SH-SY5Y (cell line): Measurements from ENCODE around the gene DGKH.

Source experiments
- GATA2 ChIP-seq: IDR thresholded peaks from 2 replicates; pipeline ENCODE4 v1.6.1; 2011; ENCODE audit warnings: mild to moderate bottlenecking, low read depth, low read length
- GATA3 ChIP-seq: IDR thresholded peaks from 2 replicates; pipeline ENCODE4 v1.6.1; 2011; ENCODE audit warnings: low read depth, mild to moderate bottlenecking, low read length, moderate library complexity

DNA sequence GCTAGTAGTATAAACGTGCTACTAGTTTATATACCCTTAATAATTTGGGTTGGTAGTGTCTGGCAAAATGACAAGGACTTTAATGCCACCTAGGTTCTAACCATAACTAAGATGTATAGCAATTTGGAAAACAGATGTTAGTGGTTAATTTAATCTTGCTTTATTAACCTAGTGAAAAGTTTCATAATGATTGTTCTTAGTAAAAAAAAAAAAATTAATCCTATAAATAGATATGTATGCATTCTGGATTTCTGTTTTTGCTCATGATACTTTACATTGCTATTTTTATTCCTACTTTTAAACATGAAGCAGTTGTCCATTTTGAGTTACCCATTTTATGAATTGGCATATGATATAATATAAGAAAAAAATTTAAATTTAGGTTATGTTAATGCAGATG is 36.3 kb downstream of the DGKH start:
- no peak for TF ChIP-seq GATA2
- TF ChIP-seq GATA3: no peak
